Endothelial cell of umbilical vein (primary cell): ENCODE results near the gene RAB6B. TPM values are rescaled to one million over a fixed set of nuclear protein-coding genes. Genes with fewer than 3 reads are reported as not detected.

Source experiments
- BruUV-seq: library from RNA; stranded (reverse); fragments of 400-500 nt; replicated peaks from 2 replicates; lab custom pipeline; 2021; lab: Mats Ljungman, UMichigan
- CTCF ChIA-PET: fragments of 300-600, 350-600 bp; sonication (Branson Sonifier 250); formaldehyde crosslinking; loops from one replicate; lab custom pipeline; 2021; ENCODE audit warnings: antibody characterized with exemption, inconsistent platforms; lab: Charles Lee
- POLR2A ChIA-PET: fragments of 300-600, 350-600 bp; sonication (Branson Sonifier 250); formaldehyde crosslinking; loops from one replicate; lab custom pipeline; 2021; ENCODE audit warnings: antibody characterized with exemption, inconsistent platforms; lab: Charles Lee
- DNase-seq: peaks from one replicate; pipeline ENCODE4 v3.0.0-alpha.2; 2011; ENCODE audit warnings: low read depth, low spot score
- FAIRE-seq: peaks from 2 replicates; lab custom pipeline; 2011; peaks lifted over from hg19 to GRCh38; lab: Jason Lieb, UNC
- H2AFZ ChIP-seq: 2 replicates; pipeline ENCODE4 v1.6.0; 2012; ENCODE audit warnings: low read depth, low read length, control low read depth, inconsistent platforms
- H3K27ac ChIP-seq: 2 replicates; pipeline ENCODE4 v1.5.1; 2011; ENCODE audit warnings: low read depth, mild to moderate bottlenecking, control low read depth, low read length, moderate library complexity; ENCODE audit not compliant: insufficient read depth
- H3K27me3 ChIP-seq, 2 experiments: 2 replicates each; pipeline versions ENCODE4 v1.6.0 to v1.6.1; 2011; ENCODE audit warnings: low read length in 2 of 2, mixed read lengths in 1 of 2; ENCODE audit not compliant: control insufficient read depth in 2 of 2, insufficient read depth in 2 of 2
- H3K36me3 ChIP-seq, 2 experiments: 2 replicates in 1 of 2; 3 replicates in 1 of 2; pipeline ENCODE4 v1.5.1; 2011; ENCODE audit warnings: low read length in 2 of 2, mild to moderate bottlenecking in 1 of 2, moderate library complexity in 1 of 2; ENCODE audit not compliant: control insufficient read depth in 2 of 2, insufficient read depth in 2 of 2; ENCODE audit errors: extremely low read depth in 1 of 2
- H3K4me1 ChIP-seq: 3 replicates; pipeline ENCODE4 v1.5.1; 2011; ENCODE audit warnings: mild to moderate bottlenecking, low read length; ENCODE audit not compliant: control insufficient read depth, insufficient read depth; ENCODE audit errors: extremely low read depth
- H3K4me2 ChIP-seq: 2 replicates; pipeline ENCODE4 v1.6.1; 2011; ENCODE audit warnings: low read length, control low read depth, mixed read lengths; ENCODE audit not compliant: insufficient read depth
- H3K4me3 ChIP-seq, 3 experiments: fragments of 200-600 bp in 1 of 3; sonication (generic), shearing (Covaris generic) in 1 of 3; replicated peaks in 1 of 3; 2 replicates each; pipeline ENCODE4 v1.5.1; 2011 to 2016; ENCODE audit warnings: control low read depth in 3 of 3, low read length in 3 of 3, mild to moderate bottlenecking in 2 of 3, inconsistent platforms in 1 of 3, low read depth in 1 of 3, moderate library complexity in 1 of 3; ENCODE audit not compliant: insufficient read depth in 1 of 3
- H3K79me2 ChIP-seq: 2 replicates; pipeline ENCODE4 v1.6.0; 2012; ENCODE audit warnings: low read length, inconsistent platforms; ENCODE audit not compliant: control insufficient read depth, insufficient read depth
- H3K9ac ChIP-seq: replicated peaks from 2 replicates; pipeline ENCODE3; 2011; ENCODE audit warnings: low read length, control low read depth; ENCODE audit not compliant: insufficient read depth; ENCODE audit errors: extremely low read depth
- H3K9me1 ChIP-seq: replicated peaks from 3 replicates; pipeline ENCODE4 v1.6.0; 2011; ENCODE audit warnings: mild to moderate bottlenecking, low read length; ENCODE audit not compliant: control insufficient read depth, insufficient read depth; ENCODE audit errors: extremely low read depth
- H3K9me3 ChIP-seq: replicated peaks from 2 replicates; pipeline ENCODE4 v1.5.1; 2012; ENCODE audit warnings: low read length, inconsistent platforms; ENCODE audit not compliant: control insufficient read depth, insufficient read depth
- H4K20me1 ChIP-seq: replicated peaks from 2 replicates; pipeline ENCODE3; 2011; ENCODE audit warnings: mild to moderate bottlenecking, low read length; ENCODE audit not compliant: control insufficient read depth, insufficient read depth; ENCODE audit errors: extremely low read depth
- CTCF ChIP-seq, 2 donors: IDR thresholded peaks; 1 replicate in 1 of 2; 2 replicates in 1 of 2; pipeline ENCODE4 v1.5.1; 2011; ENCODE audit warnings: low read length in 2 of 2, mild to moderate bottlenecking in 2 of 2, moderate library complexity in 2 of 2, control low read depth in 1 of 2, inconsistent platforms in 1 of 2, low read depth in 1 of 2; ENCODE audit not compliant: insufficient read depth in 1 of 2; ENCODE audit errors: extremely low read depth in 1 of 2
- EZH2 ChIP-seq: IDR thresholded peaks from 2 replicates; pipeline ENCODE4 v1.6.1; 2012; ENCODE audit warnings: borderline replicate concordance, low read depth, mild to moderate bottlenecking, moderate library complexity, low read length, inconsistent platforms; ENCODE audit not compliant: severe bottlenecking
- JUN ChIP-seq: IDR thresholded peaks from 2 replicates; pipeline ENCODE4 v1.6.1; 2011; ENCODE audit warnings: borderline replicate concordance, low read depth; ENCODE audit not compliant: insufficient read length, insufficient read depth
- MYC ChIP-seq: IDR thresholded peaks from one replicate; pipeline ENCODE4 v1.6.1; 2011; ENCODE audit warnings: mild to moderate bottlenecking, low read depth, low read length
- POLR2AphosphoS5 ChIP-seq: IDR thresholded peaks from 2 replicates; pipeline ENCODE4 v1.6.1; 2012; ENCODE audit warnings: low read depth, mild to moderate bottlenecking, control low read depth, low read length, moderate library complexity; ENCODE audit not compliant: insufficient read depth
- dilution Hi-C: fragments of 300-500 bp; cut with MboI; formaldehyde crosslinking; loops from one replicate; pipeline ENCODE4 v1.15.0; 2019; ENCODE audit warnings: low sequenced_read_pairs; ENCODE audit not compliant: extremely low pct_ligation_motif_present
- intact Hi-C: fragments of 100-400 bp; cut with micrococcal nuclease; formaldehyde crosslinking; loops from one replicate; pipeline ENCODE4 v1.10.0; 2022
- polyA plus RNA-seq, 4 experiments: library from polyadenylated mRNA; depleted of rRNA in 3 of 4; stranded (reverse) in 3 of 4; unstranded in 1 of 4; fragments of >200 nt; gene quantifications; 2 replicates each; pipeline versions ENCODE4 v1.2.1 to v1.2.3, GENCODE V29; 2011 to 2012; ENCODE audit warnings: missing spikeins in 1 of 4
- total RNA-seq: library from RNA; stranded (reverse); gene quantifications from 2 replicates; pipeline ENCODE4 v1.2.3, GENCODE V29; 2021
- TF ChIP-seq, protein P1 (sequence below): IDR thresholded peaks from 2 replicates; pipeline ENCODE4 v1.6.1; 2011; ENCODE audit not compliant: insufficient read depth, insufficient read length

The RAB6B gene
- total and polyA plus RNA-seq, 2 donors (not counting 3 experiments of a cell fraction or from before 2014, with no cell fraction given), result 1.7 to 6.7 TPM

DNA sequence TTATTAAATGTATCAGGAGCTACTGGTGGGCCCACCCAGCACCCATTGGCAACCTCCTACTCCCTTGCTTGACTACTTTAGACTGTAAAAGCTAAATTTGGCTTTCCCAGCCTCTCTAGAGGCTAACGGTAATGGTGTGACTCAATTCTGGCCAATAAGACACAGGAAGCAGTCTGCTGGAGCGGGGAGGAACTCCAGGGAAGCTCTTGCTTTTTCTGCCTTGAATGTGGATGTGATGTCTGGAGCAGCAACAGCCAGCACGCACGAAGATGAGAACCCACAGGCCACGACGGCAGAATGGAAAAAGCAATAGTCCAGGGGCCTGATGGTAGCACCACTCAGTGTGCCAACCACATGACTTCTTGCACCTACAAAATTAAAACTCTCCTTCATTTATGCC is 39.9 kb downstream of the RAB6B start:
- Histone ChIP-seq H3K36me3 (no peaks in the 10 kb centered on the region), H3K27me3 (no peaks in the 10 kb centered on the region), H3K9me3 (no peaks in the 10 kb centered on the region), H3K9ac (no peak overlapping the region), H3K79me2 (no peaks in the 10 kb centered on the region), H3K4me3 (no peak overlapping the region), H2AFZ (no peak overlapping the region), H3K27ac (no peak overlapping the region), H3K4me2 (no peak overlapping the region), H3K9me1 (no peaks in the 10 kb centered on the region), H3K4me1 (no peaks in the 10 kb centered on the region), H4K20me1 (no peaks in the 10 kb centered on the region)
- no TSS peak for BruUV-seq
- CTCF ChIA-PET, result interaction anchor here (2.5 kb wide), 1 partner anchor 12 kb away, joined by 13 read pairs; no protein-coding TSS in a partner anchor
- POLR2A ChIA-PET, result no interaction called here
- DNase-seq, result no peak
- FAIRE-seq, result no peak
- dilution Hi-C loops, result no loop called here
- intact Hi-C loops, result no loop called here
- TF ChIP-seq MYC (no peak), CTCF (IDR thresholded peaks at IDR 0.05; ENCODE audit: extremely low read depth in 1 of 2, insufficient read depth in 1 of 2, low read depth in 1 of 2, low read length in 2 of 2) (no peak), JUN (no peak), POLR2AphosphoS5 (no peak), EZH2 (no peak)
- TF ChIP-seq, protein P1, sequence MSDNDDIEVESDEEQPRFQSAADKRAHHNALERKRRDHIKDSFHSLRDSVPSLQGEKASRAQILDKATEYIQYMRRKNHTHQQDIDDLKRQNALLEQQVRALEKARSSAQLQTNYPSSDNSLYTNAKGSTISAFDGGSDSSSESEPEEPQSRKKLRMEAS, result no peak
